CD14-positive monocyte (primary cell): ENCODE measurements around the gene MTCL3.

Source experiments
- DNase-seq, 3 donors: peaks; one replicate each; pipeline ENCODE4 v3.0.0-alpha.2; 2011 to 2022
- H2AFZ ChIP-seq: 2 replicates; pipeline ENCODE4 v1.6.0; 2012; ENCODE audit warnings: mild to moderate bottlenecking, low read depth, low read length, inconsistent platforms; ENCODE audit not compliant: insufficient read depth, poor library complexity, severe bottlenecking
- H3K27ac ChIP-seq, 2 donors: 1 replicate in 1 of 2; 2 replicates in 1 of 2; pipeline ENCODE4 v1.5.1; 2012 to 2013; ENCODE audit warnings: low read length in 2 of 2, control low read depth in 1 of 2, inconsistent platforms in 1 of 2, low read depth in 1 of 2, mild to moderate bottlenecking in 1 of 2
- H3K27me3 ChIP-seq, 2 donors: one replicate each; pipeline versions ENCODE4 v1.6.0 to v1.6.1; 2011 to 2013; ENCODE audit warnings: low read length in 2 of 2; ENCODE audit not compliant: control insufficient read depth in 2 of 2, insufficient read depth in 2 of 2
- H3K36me3 ChIP-seq, 2 donors: replicated peaks in 1 of 2; 1 replicate in 1 of 2; 2 replicates in 1 of 2; pipeline versions ENCODE4 v1.5.1 to v1.6.1; 2012 to 2013; ENCODE audit warnings: low read length in 2 of 2, control low read depth in 1 of 2, inconsistent platforms in 1 of 2, mild to moderate bottlenecking in 1 of 2; ENCODE audit not compliant: insufficient read depth in 2 of 2, control insufficient read depth in 1 of 2
- H3K4me1 ChIP-seq, 2 donors: 1 replicate in 1 of 2; 2 replicates in 1 of 2; pipeline versions ENCODE4 v1.5.1 to v1.6.1; 2012 to 2013; ENCODE audit warnings: low read length in 2 of 2, control low read depth in 1 of 2, inconsistent platforms in 1 of 2, mild to moderate bottlenecking in 1 of 2, moderate library complexity in 1 of 2; ENCODE audit not compliant: insufficient read depth in 2 of 2, control insufficient read depth in 1 of 2
- H3K4me2 ChIP-seq: replicated peaks from 2 replicates; pipeline ENCODE3; 2012; ENCODE audit warnings: low read length, moderate library complexity, mild to moderate bottlenecking; ENCODE audit not compliant: poor library complexity, severe bottlenecking; ENCODE audit errors: extremely low read depth
- H3K4me3 ChIP-seq, 3 experiments: fragments of 200-600 bp in 1 of 3; sonication (generic) in 1 of 3; replicated peaks in 1 of 3; 1 replicate in 2 of 3; 2 replicates in 1 of 3; pipeline ENCODE4 v1.5.1; 2011 to 2013; ENCODE audit warnings: low read length in 3 of 3, mild to moderate bottlenecking in 3 of 3, control low read depth in 2 of 3, low read depth in 2 of 3, inconsistent platforms in 1 of 3, moderate library complexity in 1 of 3
- H3K79me2 ChIP-seq: 2 replicates; pipeline ENCODE4 v1.6.0; 2012; ENCODE audit warnings: mild to moderate bottlenecking, control low read depth, inconsistent platforms, low read length, moderate library complexity; ENCODE audit not compliant: insufficient read depth
- H3K9ac ChIP-seq: 2 replicates; pipeline ENCODE4 v1.6.0; 2017; ENCODE audit warnings: low read length, mild to moderate bottlenecking; ENCODE audit not compliant: insufficient read depth, poor library complexity, severe bottlenecking
- H3K9me3 ChIP-seq, 2 donors: replicated peaks in 1 of 2; 1 replicate in 1 of 2; 2 replicates in 1 of 2; pipeline versions ENCODE4 v1.5.1 to v1.6.1; 2012 to 2013; ENCODE audit warnings: low read length in 2 of 2, control low read depth in 1 of 2; ENCODE audit not compliant: control insufficient read depth in 1 of 2, insufficient read depth in 1 of 2
- H4K20me1 ChIP-seq: 2 replicates; pipeline ENCODE4 v1.6.0; 2012; ENCODE audit warnings: mild to moderate bottlenecking, low read length, control low read depth, moderate library complexity; ENCODE audit not compliant: insufficient read depth
- H3K27ac Mint-ChIP-seq, 7 donors: one replicate each; pipeline ENCODE4 v1.8.0; 2020; ENCODE audit warnings: mild to moderate bottlenecking in 7 of 7, mixed read lengths in 7 of 7, moderate library complexity in 6 of 7, inconsistent platforms in 2 of 7
- H3K27me3 Mint-ChIP-seq, 3 donors: one replicate each; pipeline ENCODE4 v1.8.0; 2021 to 2022; ENCODE audit warnings: low read depth in 3 of 3, mild to moderate bottlenecking in 3 of 3, mixed read lengths in 3 of 3, moderate library complexity in 3 of 3, inconsistent platforms in 1 of 3
- H3K36me3 Mint-ChIP-seq, 2 donors: one replicate each; pipeline ENCODE4 v1.8.0; 2020; ENCODE audit warnings: mixed read lengths in 2 of 2, inconsistent platforms in 1 of 2, mild to moderate bottlenecking in 1 of 2
- H3K4me1 Mint-ChIP-seq: one replicate; pipeline ENCODE4 v1.8.0; 2020; ENCODE audit warnings: mild to moderate bottlenecking, mixed read lengths
- H3K4me3 Mint-ChIP-seq, 2 donors: one replicate each; pipeline ENCODE4 v1.8.0; 2020; ENCODE audit warnings: mild to moderate bottlenecking in 2 of 2, mixed read lengths in 2 of 2, moderate library complexity in 1 of 2
- H3K9me3 Mint-ChIP-seq, 7 donors: one replicate each; pipeline ENCODE4 v1.8.0; 2020 to 2022; ENCODE audit warnings: mixed read lengths in 7 of 7, mild to moderate bottlenecking in 6 of 7, moderate library complexity in 6 of 7, inconsistent platforms in 2 of 7
- CTCF ChIP-seq: fragments of 200-600 bp; IDR thresholded peaks from one replicate; pipeline ENCODE4 v1.8.0; 2022; ENCODE audit warnings: antibody characterized with exemption, mild to moderate bottlenecking
- WGBS: methylation state at CpG from one replicate; pipeline ENCODE4 v1.1.5; 2013; ENCODE audit warnings: missing lambda C conversion rate; ENCODE audit not compliant: insufficient coverage; 5-methylcytosine and 5-hydroxymethylcytosine counted together
- intact Hi-C, 2 donors: fragments of 100-400 bp; cut with micrococcal nuclease; formaldehyde crosslinking; loops; one replicate each; pipeline versions ENCODE4 v1.15.0 to v1.15.1; 2023

Gene MTCL3

GRCh38 chr6:127460465-127460864 lies 58.7 kb downstream of the MTCL3 start:
- H3K4me1 Mint-ChIP-seq: peaks cover 35% of the 10 kb centered on the region
- Histone ChIP-seq H3K9me3 (no peaks in the 10 kb centered on the region), H2AFZ (no peak overlapping the region), H4K20me1 (no peaks in the 10 kb centered on the region), H3K27ac (no peak overlapping the region), H3K36me3 (no peaks in the 10 kb centered on the region), H3K4me1 (peaks cover 31 to 32% of the 10 kb centered on the region in 2 donors), H3K27me3 (no peaks in the 10 kb centered on the region), H3K4me3 (no peak overlapping the region), H3K4me2 (no peak overlapping the region), H3K9ac (no peak overlapping the region), H3K79me2 (no peaks in the 10 kb centered on the region)
- intact Hi-C loops: loop anchor here (10.0 kb wide), 2 partner anchors 74 to 84 kb away; no protein-coding TSS in a partner anchor
- no peak for DNase-seq
- no peak overlapping the region for H3K27ac Mint-ChIP-seq
- no peaks in the 10 kb centered on the region for H3K9me3 Mint-ChIP-seq
- peaks cover 0 to 4% (median 0%) of the 10 kb centered on the region in 3 donors for H3K27me3 Mint-ChIP-seq
- no peak overlapping the region for H3K4me3 Mint-ChIP-seq
- WGBS: no CpG with 5 or more reads among the region's 1 CpG
- no peaks in the 10 kb centered on the region for H3K36me3 Mint-ChIP-seq
- TF ChIP-seq CTCF: no peak

- H3K4me1 Mint-ChIP-seq: peaks cover 35% of the 10 kb centered on the region
- Histone ChIP-seq H3K9ac (no peak within 1 kb of the TSS), H3K9me3 (no peaks in the 10 kb centered on the region), H2AFZ (no peak within 1 kb of the TSS), H3K4me3 (peak within 1 kb of the TSS in 1 of 3 experiments; percentile 58), H3K36me3 (no peaks in the 10 kb centered on the region), H3K4me1 (peaks cover 31 to 32% of the 10 kb centered on the region in 2 donors), H3K27ac (peak within 1 kb of the TSS in 1 of 2 donors; percentile 82), H4K20me1 (no peaks in the 10 kb centered on the region), H3K27me3 (no peaks in the 10 kb centered on the region), H3K79me2 (no peaks in the 10 kb centered on the region), H3K4me2 (peak within 1 kb of the TSS; percentile 71)
- H3K27ac Mint-ChIP-seq: peak within 1 kb of the TSS in 6 of 7 donors; percentile 53 to 95 (median 88)
- no peaks in the 10 kb centered on the region for H3K9me3 Mint-ChIP-seq
- no peak for DNase-seq
- peak within 1 kb of the TSS in 1 of 2 donors; percentile 34 for H3K4me3 Mint-ChIP-seq
- 100% methylated on average over 2 of the region's 4 CpGs for WGBS
- peaks cover 0 to 2% (median 0%) of the 10 kb centered on the region in 3 donors for H3K27me3 Mint-ChIP-seq
- H3K36me3 Mint-ChIP-seq: no peaks in the 10 kb centered on the region
- intact Hi-C loops: loop anchor here in 1 of 2 donors (10.0 kb wide), 1 partner anchor 56 kb away; the partner anchor contains the start of gene MTCL3
- TF ChIP-seq CTCF: no peak
These were observed 59.9 kb downstream of the MTCL3 start, which contains the start of gene KIAA0408 for GRCh38 chr6:127459231-127459641. Gene KIAA0408 (minus strand): TSS chr6:127459389. CDS start chr6:127453981, 5,408 bp downstream.
